ENCODE measurements around the gene DCAF5.
A peak's percentile ranks its signal among the peaks of the same experiment; 100 is the strongest.

GRCh38 chr14:69107407-69108003, 45.4 kb downstream of the DCAF5 start:
- no peak for TF ChIP-seq POLR2A (IDR thresholded peaks at IDR 0.05)
- TF ChIP-seq, protein P1, sequence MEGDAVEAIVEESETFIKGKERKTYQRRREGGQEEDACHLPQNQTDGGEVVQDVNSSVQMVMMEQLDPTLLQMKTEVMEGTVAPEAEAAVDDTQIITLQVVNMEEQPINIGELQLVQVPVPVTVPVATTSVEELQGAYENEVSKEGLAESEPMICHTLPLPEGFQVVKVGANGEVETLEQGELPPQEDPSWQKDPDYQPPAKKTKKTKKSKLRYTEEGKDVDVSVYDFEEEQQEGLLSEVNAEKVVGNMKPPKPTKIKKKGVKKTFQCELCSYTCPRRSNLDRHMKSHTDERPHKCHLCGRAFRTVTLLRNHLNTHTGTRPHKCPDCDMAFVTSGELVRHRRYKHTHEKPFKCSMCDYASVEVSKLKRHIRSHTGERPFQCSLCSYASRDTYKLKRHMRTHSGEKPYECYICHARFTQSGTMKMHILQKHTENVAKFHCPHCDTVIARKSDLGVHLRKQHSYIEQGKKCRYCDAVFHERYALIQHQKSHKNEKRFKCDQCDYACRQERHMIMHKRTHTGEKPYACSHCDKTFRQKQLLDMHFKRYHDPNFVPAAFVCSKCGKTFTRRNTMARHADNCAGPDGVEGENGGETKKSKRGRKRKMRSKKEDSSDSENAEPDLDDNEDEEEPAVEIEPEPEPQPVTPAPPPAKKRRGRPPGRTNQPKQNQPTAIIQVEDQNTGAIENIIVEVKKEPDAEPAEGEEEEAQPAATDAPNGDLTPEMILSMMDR (IDR thresholded peaks at IDR 0.05) = peak; percentile 46 to 70 (median 69)
- TF ChIP-seq POLR2AphosphoS5 (IDR thresholded peaks at IDR 0.05; ENCODE audit: insufficient read depth in 1 of 2, low read depth in 1 of 2) = no peak

Measured in vagina (tissue), 2 donors.